Left lung (tissue), 10 donors: ENCODE results near the gene MKS1. TPM values are rescaled to one million over a fixed set of nuclear protein-coding genes. Genes with fewer than 3 reads are reported as not detected.
A peak's percentile ranks its signal among the peaks of the same experiment; 100 is the strongest.

Experiments
- ATAC-seq: fragments of 200-7000 bp; cut with Tn5 transposase; one replicate; pipeline ENCODE4 v1.9.1; 2020; ENCODE audit warnings: moderate library complexity
- DNase-seq, 4 donors: peaks; one replicate each; pipeline ENCODE4 v3.0.0-alpha.2; 2013 to 2020
- H3K27ac ChIP-seq, 2 donors: fragments of 200-600 bp; sonication (generic) in 1 of 2; one replicate each; pipeline versions ENCODE4 v1.5.0 to v1.8.0; 2020 to 2021
- H3K27me3 ChIP-seq, 2 donors: fragments of 200-600 bp; sonication (generic) in 1 of 2; one replicate each; pipeline versions ENCODE4 v1.5.0 to v1.8.0; 2020 to 2021
- H3K36me3 ChIP-seq, 2 donors: fragments of 200-600 bp; sonication (generic) in 1 of 2; one replicate each; pipeline versions ENCODE4 v1.5.0 to v1.8.0; 2020 to 2021
- H3K4me1 ChIP-seq, 2 donors: fragments of 200-600 bp; one replicate each; pipeline ENCODE4 v1.8.0; 2021
- H3K4me3 ChIP-seq, 2 donors: fragments of 200-600 bp; sonication (generic) in 1 of 2; one replicate each; pipeline versions ENCODE4 v1.5.0 to v1.8.0; 2020 to 2021; ENCODE audit warnings: mild to moderate bottlenecking in 1 of 2
- H3K9me3 ChIP-seq, 2 donors: fragments of 200-600 bp; sonication (generic) in 1 of 2; one replicate each; pipeline versions ENCODE4 v1.5.0 to v1.8.0; 2020 to 2021
- CTCF ChIP-seq, 2 donors: fragments of 200-600 bp; sonication (generic) in 1 of 2; IDR thresholded peaks; one replicate each; pipeline versions ENCODE4 v1.5.0 to v1.8.0; 2021; ENCODE audit warnings: antibody characterized with exemption in 2 of 2
- intact Hi-C, 2 donors: fragments of 100-400 bp; cut with DNase I; formaldehyde crosslinking; loops; one replicate each; pipeline versions ENCODE4 v1.11.2 to v1.14.2; 2022
- polyA plus RNA-seq, 6 donors: library from polyadenylated mRNA; unstranded; fragments of 120-200 nt; gene quantifications; one replicate each; pipeline ENCODE4 v1.2.1, GENCODE V29; 2013; ENCODE audit not compliant: insufficient read length in 6 of 6
- total RNA-seq, 2 donors: library from RNA; stranded (reverse); fragmentation: NEBNext Ultra II Directional; extraction: Animal tissue kit (Norgen Biotek cat#: 25700); gene quantifications; one replicate each; pipeline ENCODE4 v1.2.1, GENCODE V29; 2021
- donor health status: DM: no; HTN: yes; CAD: no.
- donor health status: DM: no; HTN: no; CAD: no.

MKS1 gene
- total and polyA plus RNA-seq, 8 donors: 16.4 to 46.8 (median 37.7) TPM

GRCh38 chr17:58202859-58203258 is 16.2 kb downstream of the MKS1 start:
- DNase-seq (no peak), ATAC-seq (no peak)
- H3K9me3 ChIP-seq: no peaks in the 10 kb centered on the region
- peaks cover 4 to 28% of the 10 kb centered on the region in 2 donors for H3K27me3 ChIP-seq
- H3K36me3 ChIP-seq: peaks cover 0 to 23% of the 10 kb centered on the region in 2 donors
- intact Hi-C loops: no loop called here
- no peak overlapping the region for H3K27ac ChIP-seq
- no peak for TF ChIP-seq CTCF (IDR thresholded peaks at IDR 0.05)
- H3K4me1 ChIP-seq: no peaks in the 10 kb centered on the region
- H3K4me3 ChIP-seq: no peak overlapping the region

- H3K27me3 ChIP-seq: peaks cover 6 to 41% of the 10 kb centered on the region in 2 donors
- no peaks in the 10 kb centered on the region for H3K9me3 ChIP-seq
- no peak overlapping the region for H3K4me3 ChIP-seq
- no peaks in the 10 kb centered on the region for H3K4me1 ChIP-seq
- peak; percentile 35 to 68 for TF ChIP-seq CTCF (IDR thresholded peaks at IDR 0.05)
- H3K36me3 ChIP-seq: no peaks in the 10 kb centered on the region
- intact Hi-C loops: no loop called here
- ATAC-seq (peak; percentile 88), DNase-seq (peak in 3 of 4 donors; percentile 37 to 82 (median 51))
- H3K27ac ChIP-seq: no peak overlapping the region
These were observed 18.9 kb downstream of the MKS1 start for GRCh38 chr17:58200024-58200633.

- no peak overlapping the region for H3K4me3 ChIP-seq
- TF ChIP-seq CTCF (IDR thresholded peaks at IDR 0.05): no peak
- no peaks in the 10 kb centered on the region for H3K36me3 ChIP-seq
- ATAC-seq: no peak
- intact Hi-C loops: no loop called here
- H3K9me3 ChIP-seq: no peaks in the 10 kb centered on the region
- no peak overlapping the region for H3K27ac ChIP-seq
- no peak for DNase-seq
- H3K4me1 ChIP-seq: no peaks in the 10 kb centered on the region
- H3K27me3 ChIP-seq: peaks cover 6 to 63% of the 10 kb centered on the region in 2 donors
These were observed 22.4 kb downstream of the MKS1 start for GRCh38 chr17:58196610-58197009.

- Histone ChIP-seq H3K36me3 (no peaks in the 10 kb centered on the region), H3K27me3 (peaks cover 6 to 71% of the 10 kb centered on the region in 2 donors), H3K9me3 (no peaks in the 10 kb centered on the region), H3K4me1 (no peaks in the 10 kb centered on the region), H3K27ac (no peak overlapping the region), H3K4me3 (no peak overlapping the region)
- DNase-seq: no peak
- no peak for TF ChIP-seq CTCF (IDR thresholded peaks at IDR 0.05)
- ATAC-seq: no peak
- intact Hi-C loops: no loop called here
These were observed 23.4 kb downstream of the MKS1 start for GRCh38 chr17:58195518-58196123.

- Histone ChIP-seq H3K27me3 (peaks cover 6 to 60% of the 10 kb centered on the region in 2 donors), H3K9me3 (no peaks in the 10 kb centered on the region), H3K27ac (no peak overlapping the region), H3K36me3 (no peaks in the 10 kb centered on the region), H3K4me1 (no peaks in the 10 kb centered on the region), H3K4me3 (no peak overlapping the region)
- no peak for DNase-seq
- no peak for ATAC-seq
- intact Hi-C loops: no loop called here
- TF ChIP-seq CTCF (IDR thresholded peaks at IDR 0.05): no peak
These were observed 25.3 kb downstream of the MKS1 start for GRCh38 chr17:58193641-58194255.
